ENCODE data around the gene FSHB. TPM values are rescaled to one million over a fixed set of nuclear protein-coding genes. Genes with fewer than 3 reads are reported as not detected.

FSHB gene
- polyA plus RNA-seq, 1 of the 3 experiments (the other 2 are of a cell fraction): not detected

- Histone ChIP-seq H3K79me2 (ENCODE audit: insufficient read depth) (no peaks in the 10 kb centered on the region), H3K27me3 (ENCODE audit: insufficient read depth) (no peaks in the 10 kb centered on the region; the same call in 1 of the 2 replicates), H3K9me3 (no peaks in the 10 kb centered on the region), H3K36me3 (replicated peaks in 1 of 2; ENCODE audit: control insufficient read depth in 1 of 2, insufficient read depth in 2 of 2, low read length in 1 of 2) (no peaks in the 10 kb centered on the region), H3K4me2 (no peak overlapping the region), H2AFZ (ENCODE audit: low read depth) (no peak overlapping the region), H4K20me1 (ENCODE audit: insufficient read depth) (no peaks in the 10 kb centered on the region), H3F3A (replicated peaks; ENCODE audit: insufficient read depth) (no peaks in the 10 kb centered on the region), H3K4me3 (ENCODE audit: low read depth in 2 of 2, low read length in 1 of 2) (no peak overlapping the region), H3K4me1 (ENCODE audit: control insufficient read depth in 1 of 2, insufficient read depth in 2 of 2, low read depth in 1 of 2, low read length in 1 of 2) (no peaks in the 10 kb centered on the region), H3K9ac (no peak overlapping the region), H3K27ac (ENCODE audit: low read depth in 2 of 2, low read length in 1 of 2) (no peak overlapping the region), H3K9me2 (no peaks in the 10 kb centered on the region)
- ChIA-PET CTCF (interaction anchor here (0.7 kb wide), 1 partner anchor 20 kb away, joined by 4 read pairs; no protein-coding TSS in a partner anchor), POLR2A (no interaction called here)
- DNase-seq: no peak
- 8% methylated on average over 2 of the region's 2 CpGs for WGBS (ENCODE audit: low lambda C conversion rate)
- TF ChIP-seq TAF1 (IDR thresholded peaks at IDR 0.05; ENCODE audit: borderline replicate concordance, low read depth, low read length): no peak
- no peak for TF ChIP-seq MEF2A (IDR thresholded peaks at IDR 0.05; ENCODE audit: borderline replicate concordance, low read depth)
- no peak for TF ChIP-seq POLR2AphosphoS5 (IDR thresholded peaks at IDR 0.05; ENCODE audit: low read depth, low read length)
- TF ChIP-seq FOSL2 (IDR thresholded peaks at IDR 0.05; ENCODE audit: borderline replicate concordance, low read depth): no peak
Measured at GRCh38 chr11:30216534-30216933, 14.3 kb upstream of the FSHB start.

- WGBS (ENCODE audit: low lambda C conversion rate): 17% methylated on average over 4 of the region's 4 CpGs
- DNase-seq: no peak
- H3K9me2 ChIP-seq: no peaks in the 10 kb centered on the region
- no peaks in the 10 kb centered on the region for H3F3A ChIP-seq (replicated peaks; ENCODE audit: insufficient read depth)
- ChIA-PET POLR2A (no interaction called here), CTCF (no interaction called here)
- H3K36me3 ChIP-seq (replicated peaks in 1 of 2; ENCODE audit: control insufficient read depth in 1 of 2, insufficient read depth in 2 of 2, low read length in 1 of 2): no peaks in the 10 kb centered on the region
- no peak overlapping the region for H3K4me3 ChIP-seq (ENCODE audit: low read depth in 2 of 2, low read length in 1 of 2)
- H3K4me1 ChIP-seq (ENCODE audit: control insufficient read depth in 1 of 2, insufficient read depth in 2 of 2, low read depth in 1 of 2, low read length in 1 of 2): no peaks in the 10 kb centered on the region
- no peaks in the 10 kb centered on the region for H3K9me3 ChIP-seq
- H4K20me1 ChIP-seq (ENCODE audit: insufficient read depth): no peaks in the 10 kb centered on the region
- no peaks in the 10 kb centered on the region for H3K79me2 ChIP-seq (ENCODE audit: insufficient read depth)
- H3K9ac ChIP-seq: no peak overlapping the region
- no peak for TF ChIP-seq SMC3 (IDR thresholded peaks at IDR 0.05; ENCODE audit: low read depth, low read length)
- TF ChIP-seq CTCF (IDR thresholded peaks at IDR 0.05): no peak
- TF ChIP-seq RFX5 (IDR thresholded peaks at IDR 0.05; ENCODE audit: low read length): no peak
- TF ChIP-seq ZBTB33 (IDR thresholded peaks at IDR 0.05; ENCODE audit: borderline replicate concordance, low read depth): no peak
- no peak for TF ChIP-seq TEAD4 (IDR thresholded peaks at IDR 0.05; ENCODE audit: borderline replicate concordance, insufficient read depth)
- no peak for TF ChIP-seq RCOR1 (IDR thresholded peaks at IDR 0.05; ENCODE audit: low read length)
- no peak for TF ChIP-seq SIN3A (IDR thresholded peaks at IDR 0.05; ENCODE audit: borderline replicate concordance, low read depth, low read length)
- no peak for TF ChIP-seq RXRA (IDR thresholded peaks at IDR 0.05; ENCODE audit: borderline replicate concordance, low read depth)
- TF ChIP-seq GATA2 (CRISPR knock-in tag; IDR thresholded peaks at IDR 0.05): no peak
- TF ChIP-seq ELF1 (IDR thresholded peaks at IDR 0.05): no peak
- TF ChIP-seq EP300 (IDR thresholded peaks at IDR 0.05; ENCODE audit: borderline replicate concordance in 1 of 2, low read depth in 1 of 2, low read length in 1 of 2): no peak
- TF ChIP-seq USF1 (IDR thresholded peaks at IDR 0.05; ENCODE audit: borderline replicate concordance, low read depth): no peak
- TF ChIP-seq TAF1 (IDR thresholded peaks at IDR 0.05; ENCODE audit: borderline replicate concordance, low read depth, low read length): no peak
- no peak for TF ChIP-seq YY1 (IDR thresholded peaks at IDR 0.05; ENCODE audit: low read depth)
- no peak overlapping the region for H3K27ac ChIP-seq (ENCODE audit: low read depth in 2 of 2, low read length in 1 of 2)
- no peak overlapping the region for H2AFZ ChIP-seq (ENCODE audit: low read depth)
- H3K4me2 ChIP-seq: no peak overlapping the region
- no peaks in the 10 kb centered on the region; the same call in 1 of the 2 replicates for H3K27me3 ChIP-seq (ENCODE audit: insufficient read depth)
Measured at GRCh38 chr11:30218278-30218677, 12.5 kb upstream of the FSHB start.
